Colonic mucosa (tissue), 4 donors: ENCODE results near the gene ABCB4. TPM values are rescaled to one million over a fixed set of nuclear protein-coding genes. Genes with fewer than 3 reads are reported as not detected.
A peak's percentile ranks its signal among the peaks of the same experiment; 100 is the strongest.

Experiments
- DNase-seq: peaks from one replicate; pipeline ENCODE4 v3.0.0-alpha.2; 2020
- H3K27ac ChIP-seq: fragments of 200-600 bp; one replicate; pipeline ENCODE4 v1.8.0; 2021
- H3K27me3 ChIP-seq: fragments of 200-600 bp; one replicate; pipeline ENCODE4 v1.8.0; 2021
- H3K36me3 ChIP-seq: fragments of 200-600 bp; one replicate; pipeline ENCODE4 v1.8.0; 2021
- H3K4me1 ChIP-seq: fragments of 200-600 bp; one replicate; pipeline ENCODE4 v1.8.0; 2021; ENCODE audit warnings: mild to moderate bottlenecking
- H3K4me3 ChIP-seq: fragments of 200-600 bp; one replicate; pipeline ENCODE4 v1.8.0; 2021
- H3K9ac ChIP-seq, 2 donors: one replicate each; pipeline ENCODE4 v1.7.0; 2013; ENCODE audit warnings: control low read depth in 2 of 2, low read depth in 2 of 2, low read length in 2 of 2
- H3K9me3 ChIP-seq: fragments of 200-600 bp; one replicate; pipeline ENCODE4 v1.8.0; 2021
- intact Hi-C: fragments of 100-400 bp; cut with DNase I; formaldehyde crosslinking; loops from one replicate; pipeline ENCODE4 v1.14.1; 2022
- total RNA-seq, 2 donors: library from RNA; stranded (reverse); fragmentation: NEBNext Ultra II Directional in 1 of 2; extraction: Animal tissue kit (Norgen Biotek cat#: 25700) in 1 of 2; gene quantifications; one replicate each; pipeline ENCODE4 v1.2.1, GENCODE V29; 2021
- TF ChIP-seq, protein P1 (sequence below): fragments of 200-600 bp; IDR thresholded peaks from one replicate; pipeline ENCODE4 v1.8.0; 2022; ENCODE audit warnings: antibody characterized with exemption, mild to moderate bottlenecking
- donor health status: healthy.
- donor health status: DM: no; HTN: no; CAD: no.
- donor health status: DM: no; HTN: no; CAD: no.

ABCB4 gene
- total RNA-seq, 2 donors from 2014 or later = 0.30 to 0.35 TPM

DNA sequence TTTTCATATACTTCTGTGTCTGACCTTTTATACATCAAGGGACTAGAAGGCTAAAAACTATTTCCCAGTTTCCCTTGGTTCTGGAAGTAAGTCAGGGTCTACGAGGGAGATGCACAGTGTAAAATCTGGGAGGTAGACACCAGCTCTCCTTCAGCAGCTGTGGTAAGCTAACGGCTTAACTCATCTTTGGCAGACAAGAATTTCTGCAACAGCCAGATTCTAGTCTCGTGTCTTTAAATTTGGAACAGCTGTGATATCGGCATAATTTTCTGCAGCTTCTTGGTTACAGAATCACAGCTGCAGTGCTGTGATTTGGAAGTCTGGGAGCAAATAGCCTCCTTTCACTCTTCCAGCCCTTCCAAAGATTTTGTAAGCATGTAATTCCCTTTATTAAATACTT, 37.4 kb upstream of the ABCB4 start:
- Histone ChIP-seq H3K27ac (no peak overlapping the region), H3K9ac (no peak overlapping the region), H3K4me3 (no peak overlapping the region), H3K27me3 (no peaks in the 10 kb centered on the region), H3K36me3 (no peaks in the 10 kb centered on the region), H3K9me3 (no peaks in the 10 kb centered on the region), H3K4me1 (no peaks in the 10 kb centered on the region)
- TF ChIP-seq, protein P1, sequence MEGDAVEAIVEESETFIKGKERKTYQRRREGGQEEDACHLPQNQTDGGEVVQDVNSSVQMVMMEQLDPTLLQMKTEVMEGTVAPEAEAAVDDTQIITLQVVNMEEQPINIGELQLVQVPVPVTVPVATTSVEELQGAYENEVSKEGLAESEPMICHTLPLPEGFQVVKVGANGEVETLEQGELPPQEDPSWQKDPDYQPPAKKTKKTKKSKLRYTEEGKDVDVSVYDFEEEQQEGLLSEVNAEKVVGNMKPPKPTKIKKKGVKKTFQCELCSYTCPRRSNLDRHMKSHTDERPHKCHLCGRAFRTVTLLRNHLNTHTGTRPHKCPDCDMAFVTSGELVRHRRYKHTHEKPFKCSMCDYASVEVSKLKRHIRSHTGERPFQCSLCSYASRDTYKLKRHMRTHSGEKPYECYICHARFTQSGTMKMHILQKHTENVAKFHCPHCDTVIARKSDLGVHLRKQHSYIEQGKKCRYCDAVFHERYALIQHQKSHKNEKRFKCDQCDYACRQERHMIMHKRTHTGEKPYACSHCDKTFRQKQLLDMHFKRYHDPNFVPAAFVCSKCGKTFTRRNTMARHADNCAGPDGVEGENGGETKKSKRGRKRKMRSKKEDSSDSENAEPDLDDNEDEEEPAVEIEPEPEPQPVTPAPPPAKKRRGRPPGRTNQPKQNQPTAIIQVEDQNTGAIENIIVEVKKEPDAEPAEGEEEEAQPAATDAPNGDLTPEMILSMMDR = no peak
- intact Hi-C loops = no loop called here
- no peak for DNase-seq

DNA sequence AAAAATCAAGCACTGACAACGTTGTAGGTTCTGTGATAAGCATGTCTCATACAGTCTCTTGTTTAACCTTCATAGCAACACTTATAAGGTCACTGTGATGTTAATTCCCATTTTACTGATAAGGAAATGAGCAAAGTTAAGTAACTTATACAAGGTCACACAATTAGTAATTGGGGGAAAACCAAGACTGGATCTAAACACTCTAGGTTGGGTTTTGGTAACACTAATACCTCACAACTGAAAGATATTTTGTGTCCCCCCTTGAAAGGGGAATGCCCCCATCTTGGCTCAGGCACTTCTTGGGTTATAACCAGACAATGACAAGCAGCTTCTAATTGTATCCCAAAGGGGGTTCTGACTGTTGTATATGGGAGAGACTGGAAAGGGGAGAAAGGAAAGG, 36.0 kb upstream of the ABCB4 start:
- intact Hi-C loops = no loop called here
- H3K36me3 ChIP-seq = no peaks in the 10 kb centered on the region
- TF ChIP-seq, protein P1 = no peak
- no peaks in the 10 kb centered on the region for H3K9me3 ChIP-seq
- no peak overlapping the region for H3K4me3 ChIP-seq
- H3K9ac ChIP-seq = no peak overlapping the region
- H3K27me3 ChIP-seq = no peaks in the 10 kb centered on the region
- H3K27ac ChIP-seq = no peak overlapping the region
- DNase-seq = no peak
- no peaks in the 10 kb centered on the region for H3K4me1 ChIP-seq

DNA sequence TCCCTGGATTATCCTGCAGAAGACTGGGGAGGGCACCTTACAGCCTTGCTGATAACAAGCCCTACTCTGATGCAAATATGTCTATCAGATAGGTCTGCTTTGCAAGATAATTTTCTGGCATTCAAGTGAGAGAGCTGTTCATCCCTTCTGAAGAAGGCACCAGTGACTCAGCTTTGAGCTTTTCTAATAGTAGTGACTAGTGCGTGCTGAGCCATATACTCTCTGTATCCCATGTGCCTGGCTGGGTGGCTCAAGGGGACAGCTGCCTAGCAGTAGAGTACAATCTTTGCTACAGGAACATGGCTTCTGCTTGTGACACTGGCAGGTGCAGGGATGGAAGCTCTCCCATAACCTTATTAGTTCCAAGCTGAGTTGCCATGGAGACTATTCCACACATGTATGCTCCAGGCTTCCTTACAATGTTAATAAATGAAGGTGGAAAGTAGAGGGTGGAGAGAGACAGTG, 35.0 kb upstream of the ABCB4 start:
- no peak for DNase-seq

DNA sequence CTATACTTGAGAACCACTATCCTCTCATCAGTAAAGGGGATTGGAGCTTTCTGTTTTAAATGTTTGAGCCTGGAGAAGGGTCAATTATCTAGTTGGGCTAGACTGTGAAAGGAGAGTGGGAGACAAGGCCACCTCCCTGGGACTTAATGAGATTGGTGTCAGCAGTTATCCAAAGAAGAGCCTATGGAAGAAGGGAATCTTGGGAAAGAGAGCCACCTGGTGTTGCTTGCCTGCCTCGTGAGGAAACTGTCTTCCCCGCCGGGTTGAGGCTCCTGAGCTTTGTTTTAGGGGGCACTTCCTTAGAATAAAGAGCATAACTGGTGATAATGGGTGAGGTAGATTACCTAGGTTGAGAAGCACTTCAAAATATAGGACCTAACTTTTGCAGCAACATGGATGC, 32.0 kb upstream of the ABCB4 start:
- Histone ChIP-seq H3K27ac (no peak overlapping the region), H3K4me1 (no peaks in the 10 kb centered on the region), H3K4me3 (no peak overlapping the region), H3K9ac (no peak overlapping the region), H3K9me3 (no peaks in the 10 kb centered on the region), H3K36me3 (no peaks in the 10 kb centered on the region), H3K27me3 (no peaks in the 10 kb centered on the region)
- intact Hi-C loops = loop anchor here (5.0 kb wide), 2 partner anchors 115 to 385 kb away; no protein-coding TSS in a partner anchor
- DNase-seq = no peak
- TF ChIP-seq, protein P1 = no peak

More for the DNA sequence above, 35.0 kb upstream of the ABCB4 start:
- Histone ChIP-seq H3K4me1 (no peaks in the 10 kb centered on the region), H3K9me3 (no peaks in the 10 kb centered on the region), H3K27me3 (no peaks in the 10 kb centered on the region), H3K36me3 (no peaks in the 10 kb centered on the region), H3K27ac (no peak overlapping the region), H3K4me3 (no peak overlapping the region), H3K9ac (no peak overlapping the region)
- intact Hi-C loops = no loop called here
- TF ChIP-seq, protein P1 = no peak

DNA sequence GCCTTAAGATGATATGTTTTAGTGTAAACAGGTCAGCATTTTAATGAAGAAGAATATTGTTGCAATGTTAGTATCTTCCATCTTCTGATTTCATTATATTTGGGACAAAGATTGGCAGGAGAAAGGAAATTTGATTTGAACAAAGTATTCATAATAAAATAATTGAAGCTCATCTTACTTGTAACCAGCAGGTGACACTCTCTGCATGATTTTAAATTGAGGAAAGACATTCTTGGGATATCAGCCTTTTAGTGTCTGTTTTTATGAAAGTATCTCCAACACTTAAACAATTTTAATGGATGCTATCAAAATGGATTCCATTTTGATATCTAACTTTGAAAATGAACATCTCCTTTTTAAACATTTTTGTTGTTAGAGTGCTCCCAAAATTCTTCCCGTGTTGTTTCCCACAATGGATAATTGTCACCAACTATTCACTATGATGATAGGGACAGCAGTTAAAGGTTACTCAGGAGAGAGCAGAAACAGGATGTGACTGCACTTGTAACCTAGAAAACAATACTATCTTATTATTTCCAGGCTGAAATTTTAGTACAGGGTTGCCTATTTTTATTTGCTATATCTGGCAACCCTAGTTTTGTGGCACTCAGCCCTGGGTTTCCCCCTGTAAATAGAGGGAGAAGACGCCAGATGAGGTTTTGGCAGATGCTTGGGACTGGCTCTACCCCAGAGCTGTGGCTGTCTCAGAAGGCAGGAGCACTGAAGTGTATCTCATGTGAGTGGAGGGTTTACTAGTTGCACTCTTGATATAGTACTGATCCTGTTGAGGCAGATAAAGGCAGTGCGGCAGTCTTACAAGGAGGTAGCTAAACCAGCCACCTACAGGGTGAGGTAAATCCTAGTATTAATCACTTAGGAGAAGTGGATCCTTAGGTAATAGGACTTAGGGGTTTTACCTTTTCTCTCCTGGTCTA, 31.0 kb upstream of the ABCB4 start:
- intact Hi-C loops = loop anchor here (5.0 kb wide), 2 partner anchors 116 to 386 kb away; no protein-coding TSS in a partner anchor
- Histone ChIP-seq H3K9me3 (no peaks in the 10 kb centered on the region), H3K27me3 (no peaks in the 10 kb centered on the region), H3K36me3 (no peaks in the 10 kb centered on the region), H3K4me1 (no peaks in the 10 kb centered on the region), H3K27ac (no peak overlapping the region), H3K9ac (no peak overlapping the region), H3K4me3 (no peak overlapping the region)
- TF ChIP-seq, protein P1 = peak; percentile 25
- DNase-seq = no peak
